ENCODE results near the gene TMIE.

Gene TMIE

GRCh38 chr3:46701181-46701939 lies at the start of gene TMIE:
Gene TMIE, plus strand, starts transcription at chr3:46701392. Its CDS starts 96 bp downstream, at chr3:46701488.
- DNase-seq (ENCODE audit: low spot score): peak; percentile 62

- DNase-seq (ENCODE audit: low spot score): no peak
Observed at GRCh38 chr3:46655271-46655670, 45.9 kb upstream of the TMIE start.

GRCh38 chr3:46656778-46657556 lies 44.2 kb upstream of the TMIE start:
- DNase-seq (ENCODE audit: low spot score): no peak

- DNase-seq (ENCODE audit: low spot score): peak; percentile 48
Observed at GRCh38 chr3:46659285-46659684, 41.9 kb upstream of the TMIE start.

GRCh38 chr3:46660003-46660402 lies 41.2 kb upstream of the TMIE start:
- peak; percentile 42 for DNase-seq (ENCODE audit: low spot score)

- peak; percentile 44 for DNase-seq (ENCODE audit: low spot score)
Observed at GRCh38 chr3:46660543-46661523, 40.4 kb upstream of the TMIE start.

- DNase-seq (ENCODE audit: low spot score): peak; percentile 47
Observed at GRCh38 chr3:46661776-46662766, 39.1 kb upstream of the TMIE start.

- peak; percentile 44 for DNase-seq (ENCODE audit: low spot score)
Observed at GRCh38 chr3:46662771-46663551, 38.2 kb upstream of the TMIE start.

GRCh38 chr3:46663591-46664135 lies 37.5 kb upstream of the TMIE start:
- peak; percentile 43 for DNase-seq (ENCODE audit: low spot score)

- DNase-seq (ENCODE audit: low spot score): no peak
Observed at GRCh38 chr3:46664188-46664970, 36.8 kb upstream of the TMIE start.

GRCh38 chr3:46664971-46665762 lies 36.0 kb upstream of the TMIE start:
- DNase-seq (ENCODE audit: low spot score): no peak

GRCh38 chr3:46665763-46666452 lies 35.3 kb upstream of the TMIE start:
- no peak for DNase-seq (ENCODE audit: low spot score)

GRCh38 chr3:46666453-46666845 lies 34.7 kb upstream of the TMIE start:
- DNase-seq (ENCODE audit: low spot score): no peak

- DNase-seq (ENCODE audit: low spot score): no peak
Observed at GRCh38 chr3:46667061-46667621, 34.1 kb upstream of the TMIE start.

- DNase-seq (ENCODE audit: low spot score): no peak
Observed at GRCh38 chr3:46667657-46668056, 33.5 kb upstream of the TMIE start.

GRCh38 chr3:46668116-46668515 lies 33.1 kb upstream of the TMIE start:
- DNase-seq (ENCODE audit: low spot score): no peak

GRCh38 chr3:46668591-46668990 lies 32.6 kb upstream of the TMIE start:
- no peak for DNase-seq (ENCODE audit: low spot score)

Data from ecto neural progenitor cell (in vitro differentiated cells).